ENCODE data around the gene CFAP90. TPM values are rescaled to one million over a fixed set of nuclear protein-coding genes. Genes with fewer than 3 reads are reported as not detected.

The CFAP90 gene
- total RNA-seq, 1 donor = not detected

DNA sequence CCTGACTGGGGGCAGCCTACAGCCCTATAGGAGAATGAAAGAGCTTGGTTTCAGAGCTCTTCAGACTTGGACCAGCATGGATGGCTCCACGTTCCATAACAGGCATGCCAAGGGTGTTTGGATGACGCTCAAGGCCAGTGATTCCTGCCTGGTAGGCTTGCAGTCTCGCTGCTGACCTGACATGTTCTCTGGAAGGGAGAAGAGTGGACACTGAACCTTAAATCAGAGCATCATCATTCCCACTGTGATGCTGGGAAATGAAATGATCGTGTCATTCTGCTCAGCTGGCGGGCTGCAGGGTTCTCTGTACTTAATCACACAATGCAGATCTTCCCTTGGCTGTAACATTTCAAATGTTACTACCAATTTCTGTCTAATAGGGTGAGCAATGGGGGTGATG is 57.0 kb downstream of the CFAP90 start:
- DNase-seq (ENCODE audit: low read depth) = no peak
- no peak overlapping the region for H3K4me3 ChIP-seq (ENCODE audit: low read depth, low read length)
- TF ChIP-seq, protein P1, sequence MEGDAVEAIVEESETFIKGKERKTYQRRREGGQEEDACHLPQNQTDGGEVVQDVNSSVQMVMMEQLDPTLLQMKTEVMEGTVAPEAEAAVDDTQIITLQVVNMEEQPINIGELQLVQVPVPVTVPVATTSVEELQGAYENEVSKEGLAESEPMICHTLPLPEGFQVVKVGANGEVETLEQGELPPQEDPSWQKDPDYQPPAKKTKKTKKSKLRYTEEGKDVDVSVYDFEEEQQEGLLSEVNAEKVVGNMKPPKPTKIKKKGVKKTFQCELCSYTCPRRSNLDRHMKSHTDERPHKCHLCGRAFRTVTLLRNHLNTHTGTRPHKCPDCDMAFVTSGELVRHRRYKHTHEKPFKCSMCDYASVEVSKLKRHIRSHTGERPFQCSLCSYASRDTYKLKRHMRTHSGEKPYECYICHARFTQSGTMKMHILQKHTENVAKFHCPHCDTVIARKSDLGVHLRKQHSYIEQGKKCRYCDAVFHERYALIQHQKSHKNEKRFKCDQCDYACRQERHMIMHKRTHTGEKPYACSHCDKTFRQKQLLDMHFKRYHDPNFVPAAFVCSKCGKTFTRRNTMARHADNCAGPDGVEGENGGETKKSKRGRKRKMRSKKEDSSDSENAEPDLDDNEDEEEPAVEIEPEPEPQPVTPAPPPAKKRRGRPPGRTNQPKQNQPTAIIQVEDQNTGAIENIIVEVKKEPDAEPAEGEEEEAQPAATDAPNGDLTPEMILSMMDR (IDR thresholded peaks at IDR 0.05; ENCODE audit: insufficient read depth, low read depth, low read length) = no peak

DNA sequence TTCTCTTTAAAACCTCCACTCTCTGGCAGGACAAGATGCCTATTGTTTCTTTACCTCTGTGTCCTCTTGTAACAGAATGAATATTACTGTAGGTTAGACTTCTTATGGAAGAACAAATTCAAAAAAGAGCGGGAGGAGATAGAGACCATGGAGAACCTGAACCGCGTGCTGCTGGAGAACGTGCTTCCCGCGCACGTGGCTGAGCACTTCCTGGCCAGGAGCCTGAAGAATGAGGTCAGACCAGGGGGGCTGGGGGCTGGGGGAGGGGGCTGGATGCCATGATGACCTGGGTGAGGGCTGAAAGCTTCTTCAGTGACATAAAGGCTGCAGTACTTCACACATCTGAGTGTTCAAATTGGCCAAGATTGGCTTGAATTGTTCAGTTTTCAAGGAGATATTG is 61.4 kb downstream of the CFAP90 start:
- H3K4me3 ChIP-seq (ENCODE audit: low read depth, low read length) = no peak overlapping the region
- no peak for DNase-seq (ENCODE audit: low read depth)
- TF ChIP-seq, protein P1 (IDR thresholded peaks at IDR 0.05; ENCODE audit: insufficient read depth, low read depth, low read length) = no peak

DNA sequence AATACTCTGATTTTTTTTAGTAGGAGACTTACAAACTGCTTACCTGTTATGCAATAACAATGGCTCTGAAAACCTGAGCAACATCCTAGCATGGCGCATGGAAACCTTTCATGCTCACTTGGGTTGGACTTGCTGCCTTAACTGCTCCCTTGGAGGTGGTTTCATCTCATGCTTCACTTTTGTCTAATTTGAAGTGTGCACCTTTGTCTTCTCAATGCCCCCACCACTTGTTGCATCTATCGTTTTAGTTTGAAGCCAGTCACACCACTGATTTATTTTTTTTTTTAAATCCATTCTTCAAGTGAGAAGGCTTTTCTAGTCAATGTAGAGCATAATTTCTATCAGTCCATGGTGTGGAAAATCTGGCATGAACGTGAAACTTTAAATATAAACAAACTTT is 63.2 kb downstream of the CFAP90 start:
- TF ChIP-seq, protein P1 (IDR thresholded peaks at IDR 0.05; ENCODE audit: insufficient read depth, low read depth, low read length) = no peak
- H3K4me3 ChIP-seq (ENCODE audit: low read depth, low read length) = no peak overlapping the region
- no peak for DNase-seq (ENCODE audit: low read depth)

DNA sequence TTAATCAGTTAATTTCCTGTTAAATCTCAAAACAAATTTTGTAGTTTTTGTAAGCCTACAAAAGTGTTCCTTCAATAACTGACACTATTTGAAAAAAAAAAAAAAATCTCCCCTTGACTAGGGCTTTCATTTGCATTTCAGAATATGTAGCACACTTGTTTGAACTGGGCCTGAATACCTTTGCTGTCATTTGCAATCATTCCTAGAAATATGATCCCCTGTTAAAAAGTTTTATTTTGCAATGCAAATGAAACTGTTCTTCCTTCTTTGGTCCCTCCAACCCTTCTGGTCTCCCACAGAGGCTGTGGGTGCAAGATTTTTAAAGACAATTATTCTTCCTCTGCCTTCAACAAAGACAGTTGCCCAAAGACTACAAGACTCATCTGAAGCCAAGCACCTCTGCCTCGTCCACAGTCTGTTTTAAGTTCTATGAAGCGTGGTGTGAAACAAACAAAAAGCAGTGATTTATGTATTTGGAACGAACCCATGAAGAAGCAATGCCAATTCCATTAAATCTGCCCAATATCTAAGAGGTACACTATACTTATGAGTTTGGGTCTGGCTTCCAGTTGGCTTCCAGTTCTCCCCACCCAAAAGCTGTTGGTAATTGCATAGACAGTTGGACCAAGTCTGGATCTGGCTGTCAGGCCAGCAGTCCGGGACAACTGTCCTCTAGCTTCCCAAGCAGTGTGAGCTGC is 66.1 kb downstream of the CFAP90 start:
- DNase-seq (ENCODE audit: low read depth) = no peak
- H3K4me3 ChIP-seq (ENCODE audit: low read depth, low read length) = no peak overlapping the region
- TF ChIP-seq, protein P1 (IDR thresholded peaks at IDR 0.05; ENCODE audit: insufficient read depth, low read depth, low read length) = no peak

DNA sequence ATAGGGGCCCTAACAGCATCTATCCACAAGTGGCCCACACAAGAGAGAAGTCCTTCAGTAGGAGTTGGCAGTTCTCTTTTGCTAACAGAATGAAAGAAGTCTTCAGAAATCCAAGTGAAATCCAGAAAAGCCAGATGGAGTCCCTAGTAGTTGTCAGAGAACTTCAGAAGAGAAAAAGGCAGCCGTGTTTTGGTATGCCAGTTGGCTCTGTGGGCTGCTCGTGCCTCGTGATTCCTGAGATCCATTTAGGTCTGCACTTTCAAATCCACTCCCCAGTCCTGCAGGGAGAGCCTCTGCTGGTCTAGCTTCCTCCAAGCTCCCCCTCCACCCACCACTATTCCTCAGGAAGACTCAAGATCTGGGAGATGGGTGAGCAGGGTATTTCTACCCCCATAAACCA is 69.0 kb downstream of the CFAP90 start:
- DNase-seq (ENCODE audit: low read depth) = no peak
- TF ChIP-seq, protein P1 (IDR thresholded peaks at IDR 0.05; ENCODE audit: insufficient read depth, low read depth, low read length) = no peak
- H3K4me3 ChIP-seq (ENCODE audit: low read depth, low read length) = no peak overlapping the region

Other genes with a start within 250 kb of the CFAP90 start
- 11.3 and 22.0 TPM in 2 replicates for gene FASTKD3, start 17.9 kb upstream of the CFAP90 start, total RNA-seq
- 33.2 and 41.5 TPM in 2 replicates for gene MTRR, start 18.0 kb upstream of the CFAP90 start, total RNA-seq